ENCODE data around the gene MYL4.

DNA sequence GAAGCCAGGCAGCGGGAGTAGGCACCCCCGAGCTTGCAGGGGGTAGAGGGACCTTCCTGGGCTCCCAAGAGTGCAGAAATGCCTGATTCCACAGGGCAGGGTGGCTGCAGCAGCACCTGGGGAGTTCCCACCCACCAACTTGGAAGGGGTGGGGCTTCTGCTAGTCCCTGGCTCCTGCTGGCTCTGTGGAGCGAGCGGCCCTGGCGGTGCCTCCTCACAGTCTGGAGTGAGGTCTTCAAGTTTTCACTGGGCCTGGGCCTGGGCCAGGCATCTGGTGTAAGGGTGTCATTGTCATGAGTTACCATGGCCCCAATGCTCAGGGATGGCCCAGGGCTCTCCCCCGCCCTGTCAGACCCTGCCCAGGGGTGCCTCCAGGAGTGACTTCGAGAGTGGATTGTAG, 28.7 kb downstream of the MYL4 start:
- TF ChIP-seq, protein P1, sequence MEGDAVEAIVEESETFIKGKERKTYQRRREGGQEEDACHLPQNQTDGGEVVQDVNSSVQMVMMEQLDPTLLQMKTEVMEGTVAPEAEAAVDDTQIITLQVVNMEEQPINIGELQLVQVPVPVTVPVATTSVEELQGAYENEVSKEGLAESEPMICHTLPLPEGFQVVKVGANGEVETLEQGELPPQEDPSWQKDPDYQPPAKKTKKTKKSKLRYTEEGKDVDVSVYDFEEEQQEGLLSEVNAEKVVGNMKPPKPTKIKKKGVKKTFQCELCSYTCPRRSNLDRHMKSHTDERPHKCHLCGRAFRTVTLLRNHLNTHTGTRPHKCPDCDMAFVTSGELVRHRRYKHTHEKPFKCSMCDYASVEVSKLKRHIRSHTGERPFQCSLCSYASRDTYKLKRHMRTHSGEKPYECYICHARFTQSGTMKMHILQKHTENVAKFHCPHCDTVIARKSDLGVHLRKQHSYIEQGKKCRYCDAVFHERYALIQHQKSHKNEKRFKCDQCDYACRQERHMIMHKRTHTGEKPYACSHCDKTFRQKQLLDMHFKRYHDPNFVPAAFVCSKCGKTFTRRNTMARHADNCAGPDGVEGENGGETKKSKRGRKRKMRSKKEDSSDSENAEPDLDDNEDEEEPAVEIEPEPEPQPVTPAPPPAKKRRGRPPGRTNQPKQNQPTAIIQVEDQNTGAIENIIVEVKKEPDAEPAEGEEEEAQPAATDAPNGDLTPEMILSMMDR (IDR thresholded peaks at IDR 0.05) = no peak
- no peak for TF ChIP-seq EP300 (IDR thresholded peaks at IDR 0.05)

Measured in gastroesophageal sphincter (tissue), 3 donors.